Vagina (tissue), 2 donors: ENCODE results near the gene WIPF3. TPM values are rescaled to one million over a fixed set of nuclear protein-coding genes. Genes with fewer than 3 reads are reported as not detected.

Experiments
- DNase-seq, 2 donors: peaks; one replicate each; pipeline ENCODE4 v3.0.0-alpha.2; 2017; ENCODE audit errors: extremely low spot score in 2 of 2
- H3K27ac ChIP-seq: fragments of 200-600 bp; sonication (generic); one replicate; pipeline ENCODE4 v1.5.1; 2019
- H3K27me3 ChIP-seq: fragments of 200-600 bp; sonication (generic); one replicate; pipeline ENCODE4 v1.5.1; 2019
- H3K36me3 ChIP-seq, 2 donors: fragments of 200-600 bp; sonication (generic); one replicate each; pipeline ENCODE4 v1.5.1; 2017 to 2019
- H3K4me1 ChIP-seq: fragments of 200-600 bp; sonication (generic); one replicate; pipeline ENCODE4 v1.5.1; 2019
- H3K4me3 ChIP-seq, 2 donors: fragments of 200-600 bp; sonication (generic); 1 replicate in 1 of 2; 2 replicates in 1 of 2; pipeline ENCODE4 v1.5.1; 2016 to 2019
- H3K9me3 ChIP-seq: fragments of 200-600 bp; sonication (generic); one replicate; pipeline ENCODE4 v1.5.1; 2019
- CTCF ChIP-seq, 3 experiments: fragments of 450-650 bp in 2 of 3; fragments of 200-600 bp in 1 of 3; sonication (generic) in 1 of 3; IDR thresholded peaks; one replicate each; pipeline ENCODE4 v1.5.1; 2017 to 2019; ENCODE audit warnings: antibody characterized with exemption in 3 of 3, mild to moderate bottlenecking in 2 of 3, moderate library complexity in 2 of 3
- POLR2A ChIP-seq, 2 donors: fragments of 450-650 bp; IDR thresholded peaks; one replicate each; pipeline ENCODE4 v1.6.1; 2017; ENCODE audit warnings: antibody characterized with exemption in 2 of 2, mild to moderate bottlenecking in 2 of 2, moderate library complexity in 2 of 2
- POLR2AphosphoS5 ChIP-seq, 2 donors: sonication (generic); formaldehyde crosslinking; IDR thresholded peaks; one replicate each; pipeline ENCODE4 v1.9.0; 2017; ENCODE audit warnings: antibody characterized with exemption in 2 of 2, mild to moderate bottlenecking in 2 of 2, low read depth in 1 of 2; ENCODE audit not compliant: insufficient read depth in 1 of 2
- intact Hi-C: fragments of 100-400 bp; cut with DNase I; formaldehyde crosslinking; loops from one replicate; pipeline ENCODE4 v1.15.1; 2023
- total RNA-seq: library from RNA; depleted of rRNA; stranded (reverse); fragments of >200 nt; gene quantifications from one replicate; pipeline ENCODE4 v1.2.3, GENCODE V29; 2016

Gene WIPF3
- total RNA-seq, 1 donor from 2014 or later = 0.25 TPM

- no peaks in the 10 kb centered on the region for H3K9me3 ChIP-seq
- no peaks in the 10 kb centered on the region for H3K27me3 ChIP-seq
- intact Hi-C loops = no loop called here
- TF ChIP-seq POLR2AphosphoS5 (IDR thresholded peaks at IDR 0.05; ENCODE audit: insufficient read depth in 1 of 2, low read depth in 1 of 2) (no peak), CTCF (IDR thresholded peaks at IDR 0.05) (no peak), POLR2A (IDR thresholded peaks at IDR 0.05) (no peak)
- H3K4me3 ChIP-seq = no peak overlapping the region
- no peaks in the 10 kb centered on the region for H3K4me1 ChIP-seq
- no peak overlapping the region for H3K27ac ChIP-seq
- no peak for DNase-seq
- H3K36me3 ChIP-seq = peaks cover 0 to 40% of the 10 kb centered on the region in 2 donors
These were observed 147.5 kb downstream of the WIPF3 start for GRCh38 chr7:29953726-29954347.

- H3K27me3 ChIP-seq = no peaks in the 10 kb centered on the region
- H3K4me1 ChIP-seq = no peaks in the 10 kb centered on the region
- TF ChIP-seq CTCF (IDR thresholded peaks at IDR 0.05) (no peak), POLR2A (IDR thresholded peaks at IDR 0.05) (no peak), POLR2AphosphoS5 (IDR thresholded peaks at IDR 0.05; ENCODE audit: insufficient read depth in 1 of 2, low read depth in 1 of 2) (no peak)
- H3K9me3 ChIP-seq = no peaks in the 10 kb centered on the region
- H3K36me3 ChIP-seq = peaks cover 0 to 34% of the 10 kb centered on the region in 2 donors
- intact Hi-C loops = no loop called here
- H3K4me3 ChIP-seq = no peak overlapping the region
- no peak overlapping the region for H3K27ac ChIP-seq
- DNase-seq = no peak
These were observed 148.9 kb downstream of the WIPF3 start for GRCh38 chr7:29955075-29955792.

GRCh38 chr7:29955799-29956486 is 149.6 kb downstream of the WIPF3 start:
- intact Hi-C loops = no loop called here
- peaks cover 0 to 27% of the 10 kb centered on the region in 2 donors for H3K36me3 ChIP-seq
- H3K4me3 ChIP-seq = no peak overlapping the region
- H3K4me1 ChIP-seq = no peaks in the 10 kb centered on the region
- TF ChIP-seq POLR2A (IDR thresholded peaks at IDR 0.05) (no peak), POLR2AphosphoS5 (IDR thresholded peaks at IDR 0.05; ENCODE audit: insufficient read depth in 1 of 2, low read depth in 1 of 2) (no peak), CTCF (IDR thresholded peaks at IDR 0.05) (no peak)
- H3K27ac ChIP-seq = no peak overlapping the region
- no peak for DNase-seq
- H3K27me3 ChIP-seq = no peaks in the 10 kb centered on the region
- no peaks in the 10 kb centered on the region for H3K9me3 ChIP-seq

GRCh38 chr7:29956487-29956836 is 150.2 kb downstream of the WIPF3 start:
- no peak for TF ChIP-seq POLR2A (IDR thresholded peaks at IDR 0.05)
- no peak for TF ChIP-seq CTCF (IDR thresholded peaks at IDR 0.05)
- no peak for TF ChIP-seq POLR2AphosphoS5 (IDR thresholded peaks at IDR 0.05; ENCODE audit: insufficient read depth in 1 of 2, low read depth in 1 of 2)

More at GRCh38 chr7:29956487-29956836, 150.2 kb downstream of the WIPF3 start:
- Histone ChIP-seq H3K36me3 (peaks cover 0 to 22% of the 10 kb centered on the region in 2 donors), H3K27ac (no peak overlapping the region), H3K4me1 (no peaks in the 10 kb centered on the region), H3K27me3 (no peaks in the 10 kb centered on the region), H3K4me3 (no peak overlapping the region), H3K9me3 (no peaks in the 10 kb centered on the region)
- DNase-seq = no peak
- intact Hi-C loops = no loop called here
